ENCODE results near the gene RAD51B.
"Not testable (repeated sequence)": the region's sequence is repeated elsewhere in the genome, so short reads cannot be mapped to it uniquely, and the experiment has no call there.

Gene RAD51B

DNA sequence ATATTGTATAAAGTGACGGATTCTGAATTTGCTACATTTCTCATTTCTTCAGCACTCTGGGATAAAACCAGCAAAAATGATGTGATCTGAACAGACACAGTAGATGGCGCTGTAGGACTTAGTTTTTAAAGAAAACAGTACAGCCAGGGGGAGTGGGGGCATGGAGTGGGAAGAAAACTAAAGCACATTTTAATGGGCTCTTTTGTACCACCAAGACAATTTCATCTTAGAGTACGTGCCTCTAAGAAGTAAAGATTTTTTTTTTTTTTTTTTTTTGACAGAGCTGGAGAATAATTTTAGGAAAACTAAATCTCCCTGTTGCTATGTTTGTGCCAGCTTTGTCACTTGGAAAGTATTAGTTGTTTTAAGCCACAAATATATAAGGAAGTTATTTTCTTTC, 124.4 kb downstream of the RAD51B start:
- DNase-seq (ENCODE audit: low read depth in 1 of 2, low spot score in 1 of 2), result peak in 1 of 2 donors; percentile 5

DNA sequence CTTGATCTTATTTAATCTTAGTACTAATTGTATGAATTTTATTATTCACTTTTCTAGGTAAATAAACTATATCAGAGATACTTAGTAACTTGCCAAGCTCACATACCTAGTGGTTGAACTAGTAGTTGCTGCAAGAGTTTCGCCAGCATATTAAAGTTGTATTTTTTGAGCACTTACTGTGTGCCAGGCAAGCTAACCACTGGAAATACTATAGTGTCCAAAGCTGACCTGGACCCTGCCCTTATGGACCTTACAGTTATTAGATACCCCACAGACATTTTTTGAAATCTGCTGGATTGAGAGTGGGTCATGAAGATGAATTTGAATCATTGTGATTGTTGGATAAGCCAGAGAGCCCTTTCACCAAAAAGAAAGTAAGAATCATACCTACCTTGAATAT, 125.0 kb downstream of the RAD51B start:
- no peak for DNase-seq (ENCODE audit: low read depth in 1 of 2, low spot score in 1 of 2)

DNA sequence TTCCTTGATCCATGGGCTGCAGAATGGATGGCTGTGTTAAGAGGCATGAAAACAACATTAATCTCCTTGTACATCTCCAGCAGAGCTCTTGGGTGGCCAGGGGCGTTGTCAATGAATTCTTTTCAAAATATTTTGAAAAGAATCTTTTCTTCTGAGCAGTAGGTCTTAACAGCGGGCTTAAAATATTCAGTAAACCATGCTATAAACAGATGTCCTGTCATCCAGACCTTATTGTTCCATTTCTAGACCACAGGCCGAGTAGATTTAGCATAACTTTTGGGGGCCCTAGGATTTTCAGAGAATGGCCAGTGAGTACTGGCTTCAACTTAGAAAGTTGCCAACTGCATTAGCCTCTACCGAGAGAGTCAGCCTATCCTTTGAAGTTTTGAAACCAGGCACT, 130.2 kb downstream of the RAD51B start:
- no peak for DNase-seq (ENCODE audit: low read depth in 1 of 2, low spot score in 1 of 2)

DNA sequence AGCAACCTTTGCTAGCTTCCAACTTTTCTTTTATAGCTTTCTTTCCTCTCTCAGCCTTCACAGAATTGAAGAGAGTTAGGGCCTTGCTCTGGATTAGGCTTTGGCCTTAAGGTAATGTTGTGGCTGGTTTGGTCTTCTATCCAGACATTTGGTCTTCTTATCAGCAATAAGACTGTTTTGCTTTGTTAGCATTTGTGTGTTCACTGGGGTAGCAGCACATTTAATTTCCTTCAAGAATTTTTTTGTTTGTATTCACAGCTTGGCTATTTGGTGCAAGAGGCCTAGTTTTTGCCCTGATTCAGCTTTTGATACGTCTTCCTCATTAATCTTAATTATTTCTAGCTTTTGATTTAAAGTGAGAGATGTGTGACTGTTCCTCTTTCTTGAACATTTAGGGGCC, 130.8 kb downstream of the RAD51B start:
- no peak for DNase-seq (ENCODE audit: low read depth in 1 of 2, low spot score in 1 of 2)

DNA sequence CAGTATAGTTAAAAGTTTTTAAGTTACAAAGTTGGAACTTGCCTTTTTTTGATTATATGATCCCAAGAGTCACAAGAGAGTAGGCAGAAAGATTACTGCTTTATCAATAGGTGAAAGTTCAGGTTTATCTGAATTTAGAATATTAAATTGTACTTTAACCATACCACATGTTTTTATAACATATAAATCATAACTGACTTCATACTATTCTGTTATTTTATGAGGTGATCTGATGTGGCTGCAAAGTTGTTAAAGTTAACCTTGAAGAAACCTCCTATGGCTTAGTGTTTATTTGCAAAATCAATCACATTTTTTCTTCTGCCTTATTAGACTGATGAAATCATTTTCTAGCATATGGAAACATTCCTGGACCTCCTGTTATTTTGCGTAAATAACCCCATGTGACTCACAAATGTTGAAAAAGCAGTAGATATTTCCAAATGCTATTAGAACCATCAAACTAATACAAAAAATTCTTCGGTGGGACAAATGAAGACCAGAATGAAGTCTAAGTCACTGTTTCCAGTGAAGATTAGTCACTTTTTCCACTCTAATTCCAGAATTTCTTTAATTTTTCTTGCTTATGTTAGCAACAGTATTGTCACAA, 132.1 kb downstream of the RAD51B start:
- DNase-seq (ENCODE audit: low read depth in 1 of 2, low spot score in 1 of 2), result no peak

DNA sequence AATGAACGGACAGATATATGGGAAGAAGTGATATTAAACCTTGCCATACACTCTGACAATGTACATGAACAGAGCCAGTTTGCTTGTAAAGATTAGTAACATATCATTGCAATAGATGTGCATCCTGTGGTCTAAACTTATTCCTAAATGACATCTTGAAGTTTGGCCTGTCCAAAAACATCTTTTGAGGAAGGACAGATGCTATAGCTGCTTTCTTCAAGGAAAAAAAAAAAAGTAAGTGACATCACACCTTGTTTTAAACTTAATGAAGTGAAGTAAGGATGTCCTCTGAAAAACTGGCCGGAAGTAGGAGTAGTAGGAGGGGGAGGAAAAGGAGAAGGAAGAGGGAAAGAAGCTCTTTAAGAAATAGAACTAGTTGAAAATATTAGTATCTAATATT, 132.8 kb downstream of the RAD51B start:
- DNase-seq (ENCODE audit: low read depth in 1 of 2, low spot score in 1 of 2), result no peak

DNA sequence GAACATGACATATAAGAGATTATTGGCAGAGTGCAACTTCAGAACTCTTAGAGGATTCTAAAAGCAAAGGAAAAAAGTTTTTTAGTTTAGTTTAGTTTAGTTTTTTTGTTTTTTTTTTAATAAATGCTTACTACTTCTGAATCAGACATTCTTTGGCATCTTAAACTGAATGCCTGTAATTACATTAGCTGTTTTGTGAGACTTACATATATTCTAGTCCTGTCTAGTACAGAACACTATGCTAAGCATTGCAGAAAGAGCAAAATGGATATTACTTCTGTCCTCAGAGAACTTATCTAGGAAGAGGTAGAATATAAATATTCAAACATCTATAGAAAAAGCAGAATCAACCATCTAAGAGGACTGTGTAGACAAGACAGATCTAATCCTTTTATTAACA, 133.2 kb downstream of the RAD51B start:
- DNase-seq (ENCODE audit: low read depth in 1 of 2, low spot score in 1 of 2), result no peak

DNA sequence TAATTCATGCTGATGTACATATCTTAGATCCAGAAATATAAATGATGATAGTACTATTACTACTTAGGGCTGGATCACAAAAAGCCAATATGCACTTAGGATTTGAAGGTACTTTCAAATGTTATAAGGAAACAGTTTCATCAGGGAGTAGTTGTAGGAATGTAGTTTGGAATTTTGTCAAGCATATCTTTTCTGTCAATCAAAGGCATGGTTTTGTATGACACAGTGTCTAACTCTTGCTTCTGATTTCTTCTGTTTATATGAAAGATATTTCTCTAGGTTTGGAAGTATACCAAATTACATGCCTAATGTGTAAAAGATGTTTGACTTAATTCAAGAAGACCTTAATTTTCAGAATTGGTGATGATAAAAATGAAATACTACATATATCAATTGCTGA, 135.7 kb downstream of the RAD51B start:
- DNase-seq (ENCODE audit: low read depth in 1 of 2, low spot score in 1 of 2), result no peak

DNA sequence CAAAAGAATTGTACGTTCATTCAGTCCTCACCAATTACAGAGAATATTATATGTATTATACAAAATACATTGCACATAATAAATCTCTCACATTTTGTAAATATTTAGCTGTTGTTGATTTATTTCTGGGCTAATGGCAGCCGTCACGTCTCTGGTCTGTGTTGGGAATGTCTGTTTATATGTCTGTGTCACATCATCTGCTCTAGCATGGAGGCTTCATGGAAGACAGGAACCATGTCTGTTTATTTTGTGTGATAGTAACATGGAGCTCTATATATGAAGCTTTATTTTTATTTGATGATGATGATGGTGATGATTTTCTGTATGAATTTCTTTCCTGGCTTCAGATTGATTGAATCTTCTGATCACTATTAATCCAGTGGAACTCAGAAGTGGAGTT, 138.4 kb downstream of the RAD51B start:
- DNase-seq (ENCODE audit: low read depth in 1 of 2, low spot score in 1 of 2), result no peak

DNA sequence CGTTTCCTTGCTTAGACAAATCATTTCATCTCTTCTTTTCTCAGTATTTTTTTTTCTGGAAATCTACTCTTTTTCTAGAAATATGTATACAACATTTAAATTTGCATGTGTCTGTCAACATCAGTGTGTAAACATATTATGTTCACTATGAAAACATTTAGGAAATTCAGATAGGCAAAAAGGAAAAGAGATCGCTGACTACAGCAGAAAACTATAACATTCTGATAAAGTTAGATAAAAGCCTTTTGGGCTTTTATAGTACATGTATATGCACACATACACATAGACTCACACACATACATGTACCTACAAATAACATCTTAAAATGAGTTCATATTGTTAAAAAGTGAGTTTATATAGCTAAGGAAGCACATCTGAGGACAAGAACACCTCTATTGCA, 142.1 kb downstream of the RAD51B start:
- no peak for DNase-seq (ENCODE audit: low read depth in 1 of 2, low spot score in 1 of 2)

DNA sequence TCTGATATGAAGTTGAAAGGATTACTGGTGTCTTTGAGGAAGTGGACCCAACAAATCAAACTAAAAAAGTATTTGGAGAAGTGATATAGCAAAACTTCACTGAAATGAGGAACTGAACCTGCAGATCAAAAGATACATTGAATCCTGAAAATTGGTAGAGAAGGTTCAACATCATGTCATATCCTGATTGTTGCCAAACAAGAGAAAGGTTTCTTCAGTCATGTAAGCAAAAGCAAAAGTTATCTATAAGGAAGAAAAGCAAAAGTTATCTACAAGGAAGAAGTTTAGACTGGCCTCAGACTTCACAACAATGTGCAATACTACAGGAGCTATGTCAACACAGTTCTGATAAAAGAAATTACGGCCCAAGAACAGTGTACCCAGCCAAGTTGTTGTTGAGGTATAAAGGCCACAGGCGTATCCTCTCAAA, 142.7 kb downstream of the RAD51B start:
- no peak for DNase-seq (ENCODE audit: low read depth in 1 of 2, low spot score in 1 of 2)

DNA sequence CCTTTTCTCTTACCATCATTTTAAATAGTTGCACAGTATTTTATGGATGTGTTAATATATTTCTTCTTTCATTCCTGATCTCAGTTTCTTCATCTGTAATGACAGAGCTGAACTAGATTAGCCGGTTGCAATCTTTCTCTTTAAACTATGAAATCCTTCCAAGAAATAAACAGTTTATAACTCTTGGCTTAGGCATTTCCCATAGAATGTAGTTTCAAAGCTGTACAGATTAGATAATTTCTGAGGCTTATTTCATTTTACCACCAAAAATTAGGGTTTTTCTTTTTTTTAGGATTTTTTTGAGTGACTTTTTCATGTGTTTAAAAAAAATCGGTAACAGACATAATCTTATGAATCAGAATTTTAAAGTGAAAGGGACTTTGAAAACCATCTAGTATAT, 144.0 kb downstream of the RAD51B start:
- no peak for DNase-seq (ENCODE audit: low read depth in 1 of 2, low spot score in 1 of 2)

DNA sequence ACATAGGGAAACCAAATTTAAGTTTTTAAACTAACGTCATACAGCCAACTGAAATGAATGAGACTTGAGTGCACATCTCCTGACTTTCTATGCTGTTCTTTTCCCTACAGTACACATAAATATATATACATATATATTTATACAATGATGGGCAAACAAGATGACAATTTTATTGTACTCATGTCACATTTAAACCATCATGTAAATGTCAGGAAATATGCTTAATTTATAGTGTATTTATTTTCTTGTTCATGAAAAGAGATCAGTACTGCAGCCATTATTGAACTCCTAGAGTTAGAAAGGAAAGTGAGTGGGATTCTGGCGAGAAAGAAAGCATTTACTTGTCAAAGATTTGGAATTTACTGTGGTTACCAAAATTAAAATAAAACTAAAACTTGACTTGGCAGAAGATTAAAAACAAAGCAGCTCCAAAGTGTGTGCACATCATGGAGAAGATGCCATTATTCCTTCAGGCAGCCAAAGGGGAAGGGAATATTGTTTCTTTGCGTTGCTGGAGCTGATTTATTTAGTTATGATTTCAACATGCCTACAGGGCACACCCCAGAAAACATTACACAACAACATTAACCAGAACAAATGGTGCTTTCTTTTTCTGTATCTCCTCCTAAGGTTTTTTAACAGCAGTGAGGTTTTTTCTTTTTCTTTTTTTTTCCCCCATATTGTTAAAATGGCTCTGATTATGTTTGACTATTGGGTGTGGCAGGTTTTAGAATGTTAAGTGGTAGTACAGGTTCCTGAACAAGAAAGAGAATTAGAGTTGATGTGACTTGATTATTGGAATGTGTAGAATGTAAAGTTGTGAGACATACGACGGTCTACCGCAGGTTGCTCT, 144.6 kb downstream of the RAD51B start:
- DNase-seq (ENCODE audit: low read depth in 1 of 2, low spot score in 1 of 2), result no peak

DNA sequence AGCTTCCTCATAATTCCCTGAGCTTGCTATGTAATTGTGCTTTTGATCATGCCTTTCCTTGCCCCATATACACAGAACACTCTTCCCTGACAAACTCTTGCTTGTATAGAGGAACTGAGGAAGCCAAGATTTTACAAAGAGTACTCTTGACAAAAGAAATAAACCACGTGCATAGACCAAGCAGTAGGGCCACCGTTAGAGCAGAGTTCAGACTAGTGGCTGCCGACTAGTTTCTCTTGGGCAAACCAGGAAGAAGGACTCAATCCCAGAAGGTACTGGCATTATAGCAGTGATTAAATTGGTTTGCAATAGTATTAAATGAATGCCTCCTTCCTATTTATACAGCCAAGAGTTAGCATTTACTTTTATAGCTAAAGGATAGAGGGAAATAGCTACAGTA, 146.1 kb downstream of the RAD51B start:
- no peak for DNase-seq (ENCODE audit: low read depth in 1 of 2, low spot score in 1 of 2)

DNA sequence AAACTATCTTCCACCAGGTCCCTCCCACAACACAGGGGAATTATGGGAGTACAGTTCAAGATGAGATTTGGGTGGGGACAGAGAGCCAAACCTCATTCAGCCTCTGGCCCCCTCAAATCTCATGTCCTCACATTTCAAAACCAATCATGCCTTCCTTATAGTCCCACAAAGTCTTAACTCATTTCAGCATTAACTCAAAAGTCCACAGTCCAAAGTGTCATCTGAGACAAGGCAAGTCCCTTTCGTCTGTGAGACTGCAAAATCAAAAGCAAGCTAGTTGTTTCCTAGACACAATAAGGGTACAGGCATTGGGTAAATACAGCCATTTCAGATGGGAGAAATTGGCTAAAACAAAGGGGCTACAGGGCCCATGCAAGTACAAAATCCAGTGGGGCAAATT, 147.6 kb downstream of the RAD51B start:
- DNase-seq (ENCODE audit: low read depth in 1 of 2, low spot score in 1 of 2), result no peak

DNA sequence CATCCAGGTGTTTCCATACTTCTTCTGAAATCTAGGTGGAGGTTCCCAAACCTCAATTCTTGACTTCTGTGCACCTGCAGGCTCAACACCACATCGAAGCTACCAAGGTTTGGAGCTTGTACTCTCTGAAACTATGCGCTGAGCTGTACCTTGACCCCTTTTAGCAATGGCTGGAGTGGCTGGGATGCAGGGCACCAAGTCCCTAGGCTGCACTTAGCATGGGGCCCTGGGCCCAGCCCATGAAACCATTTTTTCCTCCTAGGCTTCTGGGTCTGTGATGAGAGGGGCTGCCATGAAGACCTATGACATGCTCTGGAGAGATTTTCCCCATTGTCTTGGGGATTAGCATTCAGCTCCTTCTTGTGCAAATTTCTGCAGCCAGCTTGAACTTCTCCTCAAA, 148.4 kb downstream of the RAD51B start:
- DNase-seq (ENCODE audit: low read depth in 1 of 2, low spot score in 1 of 2), result not testable (repeated sequence)

DNA sequence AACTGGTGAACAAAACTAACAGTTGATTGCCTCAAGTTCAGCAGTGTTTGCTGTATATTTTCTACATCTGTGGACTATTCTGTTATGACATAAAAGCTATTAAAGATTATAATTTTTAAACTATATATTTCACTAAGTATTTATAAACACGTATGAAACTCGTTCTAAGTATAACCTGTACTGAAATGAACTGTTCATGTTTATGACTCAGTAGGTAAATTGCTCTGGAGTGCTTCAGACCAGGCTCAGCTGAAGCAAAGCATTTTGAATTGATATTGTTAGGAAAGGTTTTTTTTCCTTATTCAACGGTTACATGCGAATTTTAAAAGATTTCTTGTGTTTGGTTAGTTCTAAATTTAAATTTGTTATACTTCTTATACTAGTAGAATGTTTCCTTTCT, 151.3 kb downstream of the RAD51B start:
- DNase-seq (ENCODE audit: low read depth in 1 of 2, low spot score in 1 of 2), result no peak

DNA sequence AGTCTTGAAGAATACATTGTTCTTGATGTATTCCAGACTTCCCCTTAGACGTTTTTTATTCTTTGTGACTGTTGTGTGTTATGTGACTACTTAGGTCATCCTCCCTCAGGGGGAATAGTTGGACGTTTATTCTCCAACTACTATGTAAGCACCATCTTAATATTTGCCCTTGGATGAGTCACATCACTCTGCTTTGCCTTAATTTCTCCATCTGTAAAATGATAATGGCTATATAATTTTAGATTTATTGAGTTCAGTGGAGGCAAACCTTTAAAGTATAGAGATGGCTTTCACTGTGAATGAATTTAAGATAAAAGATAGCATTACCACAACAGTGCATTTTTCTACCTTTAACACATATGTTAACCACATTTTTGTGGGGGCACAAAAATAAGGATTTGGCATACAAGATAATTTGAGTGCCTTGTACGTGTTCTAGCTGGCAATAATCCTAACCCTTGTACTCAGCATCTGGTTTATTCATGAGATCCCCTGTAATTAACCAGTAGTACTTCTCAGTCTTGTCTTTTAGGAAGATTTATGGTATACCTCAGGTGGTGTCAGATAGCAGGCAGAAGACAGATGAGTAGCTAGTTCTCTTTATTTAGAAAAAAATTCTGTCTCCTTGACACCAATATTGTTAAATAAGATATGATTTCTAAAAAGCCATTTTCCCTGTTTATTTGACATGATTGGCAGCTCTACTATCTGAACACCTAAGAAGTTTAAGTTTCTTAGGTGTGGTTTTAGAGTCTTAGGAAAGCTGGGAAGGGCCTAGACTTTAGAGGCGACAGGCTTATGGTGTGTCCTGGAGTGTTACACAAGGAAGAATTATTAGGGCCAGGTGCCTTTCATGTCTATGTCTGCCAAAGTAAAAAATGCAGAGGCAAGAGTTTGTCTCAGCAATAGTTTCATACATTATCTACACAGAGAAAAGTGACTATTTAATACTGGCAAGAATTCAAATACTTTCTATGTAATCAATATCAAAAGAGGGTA, 152.3 kb downstream of the RAD51B start:
- no peak for DNase-seq (ENCODE audit: low read depth in 1 of 2, low spot score in 1 of 2)

DNA sequence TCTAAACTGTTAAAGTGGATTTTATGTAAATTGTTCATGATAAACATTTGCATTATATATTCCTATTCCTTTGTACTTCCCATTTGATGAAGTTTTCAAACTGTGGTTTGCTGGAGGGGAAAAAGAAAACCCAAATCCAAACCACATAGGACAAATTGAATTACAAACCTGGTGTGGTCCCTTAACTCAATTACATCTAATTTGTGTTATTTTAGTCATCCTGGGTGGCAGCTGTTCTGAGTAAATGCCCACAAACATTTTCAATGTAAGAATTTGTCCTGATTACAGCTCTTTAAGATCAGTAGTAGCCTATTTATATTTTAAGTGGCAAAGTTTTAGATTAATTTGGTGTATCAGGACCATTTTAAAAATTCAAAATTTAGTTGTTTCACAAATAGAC, 153.9 kb downstream of the RAD51B start:
- no peak for DNase-seq (ENCODE audit: low read depth in 1 of 2, low spot score in 1 of 2)

DNA sequence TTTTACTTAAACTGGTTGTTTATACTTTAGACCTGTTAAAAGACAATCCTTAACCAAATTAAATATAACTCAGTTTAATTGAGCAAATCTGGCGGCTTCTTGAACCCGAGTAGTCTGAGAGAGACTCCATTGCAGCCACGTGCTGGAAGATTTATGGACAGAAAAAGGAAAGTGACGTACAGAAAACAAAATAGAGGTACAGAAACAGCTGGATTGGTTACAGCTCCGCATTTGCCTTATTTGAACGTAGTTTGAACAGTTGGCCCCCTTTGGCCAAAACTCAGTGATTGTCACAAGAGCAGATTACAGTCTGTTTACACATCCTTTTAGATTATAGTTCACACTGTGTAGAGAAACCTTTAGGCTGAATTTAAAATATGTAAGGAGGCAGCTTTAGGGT, 155.9 kb downstream of the RAD51B start:
- no peak for DNase-seq (ENCODE audit: low read depth in 1 of 2, low spot score in 1 of 2)

DNA sequence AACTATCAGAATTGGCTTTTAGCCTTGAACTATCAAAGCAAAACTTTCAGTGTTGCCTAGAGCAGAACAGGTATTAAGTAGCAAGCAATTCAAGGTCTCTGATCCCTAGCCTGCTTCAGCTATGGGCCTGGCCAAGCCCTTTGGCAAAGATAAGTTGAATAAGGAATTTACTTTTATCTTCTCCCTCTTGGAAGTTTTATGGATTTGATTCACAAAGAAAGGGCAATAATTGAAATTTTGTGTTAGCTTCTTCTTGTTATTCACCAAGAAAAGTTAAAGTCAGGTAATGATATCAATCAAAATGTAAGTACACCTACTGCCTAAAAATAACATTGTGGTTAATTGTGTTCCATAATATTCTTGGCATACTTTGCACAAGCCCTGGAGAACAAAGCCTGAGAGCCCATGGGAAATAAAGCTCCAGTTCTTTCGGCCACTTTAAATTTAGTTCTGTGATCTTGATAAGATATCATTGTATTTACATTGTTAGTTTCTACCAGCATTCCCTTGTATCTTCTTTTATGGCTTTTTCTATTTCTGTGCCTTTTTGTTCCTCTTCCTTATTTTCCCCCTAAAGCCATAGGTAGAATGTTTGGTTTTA, 158.0 kb downstream of the RAD51B start:
- no peak for DNase-seq (ENCODE audit: low read depth in 1 of 2, low spot score in 1 of 2)
